GM18873 (cell line): Measurements from ENCODE around the gene VAPB.
A peak's percentile ranks its signal among the peaks of the same experiment; 100 is the strongest.

ENCODE experiments used
- ATAC-seq: cut with Tn5 transposase; IDR thresholded peaks from one replicate; pipeline ENCODE4 v1.9.1; 2021; ENCODE audit warnings: mild to moderate bottlenecking, moderate library complexity, moderate number of reproducible peaks; ENCODE audit not compliant: unreplicated experiment, low FRiP score

VAPB gene

GRCh38 chr20:58454460-58454859 is 65.4 kb downstream of the VAPB start:
- ATAC-seq, result no peak

- ATAC-seq, result no peak
Observed at GRCh38 chr20:58457083-58457695, 68.2 kb downstream of the VAPB start.

- ATAC-seq, result peak; percentile 96
Observed at GRCh38 chr20:58458342-58459057, 69.5 kb downstream of the VAPB start.

GRCh38 chr20:58459058-58459750 is 70.2 kb downstream of the VAPB start:
- ATAC-seq, result no peak

GRCh38 chr20:58461104-58461503 is 72.1 kb downstream of the VAPB start:
- no peak for ATAC-seq

GRCh38 chr20:58461899-58462298 is 72.9 kb downstream of the VAPB start:
- ATAC-seq, result no peak

GRCh38 chr20:58463256-58463655 is 74.2 kb downstream of the VAPB start:
- no peak for ATAC-seq

- ATAC-seq, result no peak
Observed at GRCh38 chr20:58464838-58465237, 75.8 kb downstream of the VAPB start.

GRCh38 chr20:58466095-58466708 is 77.2 kb downstream of the VAPB start:
- no peak for ATAC-seq

GRCh38 chr20:58466729-58467571 is 77.9 kb downstream of the VAPB start:
- no peak for ATAC-seq

- ATAC-seq, result no peak
Observed at GRCh38 chr20:58467572-58468527, 78.8 kb downstream of the VAPB start.

GRCh38 chr20:58469616-58470015 is 80.6 kb downstream of the VAPB start:
- no peak for ATAC-seq

GRCh38 chr20:58470336-58471192 is 81.5 kb downstream of the VAPB start:
- ATAC-seq, result no peak

GRCh38 chr20:58471193-58472164 is 82.5 kb downstream of the VAPB start:
- no peak for ATAC-seq

- ATAC-seq, result no peak
Observed at GRCh38 chr20:58472273-58473018, 83.4 kb downstream of the VAPB start.
